CMK (cell line): ENCODE results near the gene MYO1D.
"Not testable (repeated sequence)": the region's sequence is repeated elsewhere in the genome, so short reads cannot be mapped to it uniquely, and the experiment has no call there.

ENCODE experiments used
- DNase-seq: peaks from one replicate; pipeline ENCODE4 v3.0.0-alpha.2; 2010; ENCODE audit warnings: low read depth

Gene MYO1D

GRCh38 chr17:32894245-32894644, 17.3 kb upstream of the MYO1D start:
- no peak for DNase-seq

GRCh38 chr17:32887410-32887809, 10.5 kb upstream of the MYO1D start:
- DNase-seq = not testable (repeated sequence)

DNA sequence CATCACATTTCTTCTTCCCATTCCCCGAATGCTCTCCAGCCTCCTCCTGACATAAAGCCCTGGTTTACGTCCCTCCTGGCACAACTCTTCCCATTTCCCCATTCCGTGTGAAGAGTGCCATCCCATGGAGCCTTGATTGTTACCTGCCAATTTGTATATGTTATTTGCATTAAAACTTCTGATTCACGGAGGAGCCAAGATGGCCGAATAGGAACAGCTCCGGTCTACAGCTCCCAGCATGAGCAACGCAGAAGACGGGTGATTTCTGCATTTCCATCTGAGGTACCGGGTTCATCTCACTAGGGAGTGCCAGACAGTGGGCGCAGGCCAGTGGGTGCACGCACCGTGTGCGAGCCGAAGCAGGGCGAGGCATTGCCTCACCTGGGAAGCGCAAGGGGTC, 10.0 kb upstream of the MYO1D start:
- not testable (repeated sequence) for DNase-seq

DNA sequence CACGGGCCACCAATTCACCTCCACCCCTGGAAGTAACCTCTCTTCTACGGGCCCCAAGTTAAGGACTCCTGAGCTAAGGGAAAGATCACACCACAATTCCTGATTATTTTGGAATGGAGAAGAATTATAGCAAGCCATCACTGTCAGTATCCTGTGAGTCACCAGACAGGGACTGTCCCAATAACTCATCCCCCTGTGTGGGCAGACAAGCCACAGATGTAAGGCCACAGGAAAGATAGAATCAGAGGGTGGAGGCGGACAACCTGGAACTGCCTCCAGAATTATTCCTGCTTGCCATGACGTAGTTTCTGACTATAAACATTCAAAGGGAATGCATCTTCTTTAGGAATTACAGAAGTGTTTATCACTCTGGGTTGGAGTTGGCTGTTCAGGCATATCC, 5.8 kb upstream of the MYO1D start:
- DNase-seq = no peak

GRCh38 chr17:32882029-32882428, 5.1 kb upstream of the MYO1D start:
- DNase-seq = no peak

DNA sequence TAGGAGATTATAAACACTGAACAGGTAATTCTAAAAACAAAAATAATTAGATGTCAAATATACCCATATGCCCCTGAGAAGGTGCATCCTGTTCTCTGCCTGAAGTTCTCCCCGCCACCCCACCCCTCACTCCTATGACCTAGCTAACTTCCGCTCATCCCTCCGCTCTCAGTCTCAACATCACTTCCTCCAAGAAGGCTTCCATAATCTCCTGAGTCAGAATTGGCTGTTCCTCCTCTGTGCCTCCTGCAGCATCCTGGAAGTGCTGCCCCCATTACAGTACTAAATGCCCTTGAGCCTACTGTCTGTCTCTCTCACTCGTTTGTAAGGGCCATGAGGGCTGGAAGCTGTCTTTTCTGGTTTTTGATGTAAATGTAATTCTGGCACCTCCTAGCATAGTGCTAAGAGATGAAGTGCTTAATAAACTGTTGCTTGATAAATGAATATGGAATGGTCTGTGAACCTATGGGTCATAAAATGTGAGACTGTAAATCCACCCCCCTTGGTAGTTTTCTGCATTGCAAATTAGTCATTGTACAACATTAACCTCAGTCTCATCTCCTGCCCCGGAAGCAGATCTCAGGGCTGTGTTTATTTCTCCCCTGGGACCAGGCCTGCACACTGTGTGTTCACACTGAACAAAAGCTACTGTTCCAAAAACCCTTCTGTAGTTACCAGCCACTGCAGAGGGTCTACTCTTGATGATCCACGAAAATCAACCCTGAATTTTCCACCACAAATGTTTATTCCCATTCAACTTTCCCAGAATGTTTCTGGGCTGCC, 3.9 kb upstream of the MYO1D start:
- DNase-seq = no peak

GRCh38 chr17:32879134-32879533, 2.2 kb upstream of the MYO1D start:
- no peak for DNase-seq

DNA sequence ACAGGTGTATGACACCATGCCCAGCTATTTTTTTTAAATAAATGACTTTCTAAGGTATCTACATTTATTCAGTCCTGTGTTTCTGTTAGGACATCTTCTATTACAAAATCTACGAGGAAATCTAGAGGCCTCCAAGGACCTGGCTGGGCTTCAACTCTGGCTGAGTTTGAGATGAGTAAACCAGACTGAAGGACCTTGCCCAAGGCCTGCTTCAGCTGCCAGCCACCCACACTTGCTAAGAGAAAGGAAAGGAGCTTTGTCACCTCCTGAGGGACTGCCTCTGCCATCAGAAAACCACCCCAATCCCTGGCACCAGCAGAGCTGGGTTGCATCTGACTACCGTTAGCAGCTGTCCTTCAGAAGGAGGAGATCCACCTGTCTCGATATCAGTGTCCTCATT, 1.3 kb upstream of the MYO1D start:
- DNase-seq = no peak

- DNase-seq = peak; percentile 64
Measured at GRCh38 chr17:32877164-32877764, 340 bp upstream of the MYO1D start.

DNA sequence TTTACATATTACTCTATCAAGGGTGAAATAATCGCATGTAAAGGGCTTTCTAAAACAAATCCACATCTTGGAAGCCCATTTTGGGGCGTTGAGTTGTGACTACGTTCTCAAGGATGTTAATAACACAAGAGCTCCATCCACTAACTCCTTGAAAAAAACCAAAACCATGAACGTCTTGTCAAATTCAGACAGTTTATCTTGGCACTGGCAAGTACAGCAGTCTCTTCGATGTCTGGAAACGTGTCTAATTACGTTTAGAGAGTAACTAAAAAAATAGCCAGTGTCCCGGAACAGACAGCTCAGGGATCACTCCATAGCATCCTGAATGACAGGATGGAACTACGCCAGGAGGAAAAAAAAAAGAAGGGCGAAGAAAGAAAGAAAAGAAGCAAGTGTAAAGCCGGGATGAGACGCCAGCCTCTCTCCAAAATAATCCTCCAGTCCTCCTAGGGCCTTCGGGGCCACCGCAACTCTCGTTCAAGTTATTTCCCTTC, 954 bp downstream of the MYO1D start:
- DNase-seq = no peak

- no peak for DNase-seq
Measured at GRCh38 chr17:32875230-32875917, 1.6 kb downstream of the MYO1D start.

GRCh38 chr17:32873114-32873513, 3.8 kb downstream of the MYO1D start:
- DNase-seq = no peak

DNA sequence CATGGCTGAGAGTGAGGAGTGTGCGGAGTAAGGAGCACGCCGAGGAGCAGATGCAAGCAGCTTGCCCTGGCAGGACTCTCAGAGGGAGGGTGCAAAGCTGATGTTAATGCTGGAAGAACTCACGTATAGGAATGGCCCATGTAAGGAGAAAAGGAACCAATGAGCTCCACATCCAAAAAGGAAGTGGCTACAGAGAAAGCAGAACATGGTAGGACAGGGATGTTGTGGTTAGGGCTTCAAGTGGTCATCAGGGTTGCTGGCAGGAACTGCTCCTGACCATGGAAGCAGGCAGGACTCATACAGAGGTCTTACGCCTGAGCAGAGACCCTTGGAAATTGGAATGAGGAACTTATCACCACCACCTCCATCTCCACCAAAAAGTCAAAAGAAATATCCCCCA, 5.2 kb downstream of the MYO1D start:
- peak; percentile 64 for DNase-seq

GRCh38 chr17:32870969-32871368, 6.0 kb downstream of the MYO1D start:
- no peak for DNase-seq

- DNase-seq = no peak
Measured at GRCh38 chr17:32870027-32870670, 6.8 kb downstream of the MYO1D start.

DNA sequence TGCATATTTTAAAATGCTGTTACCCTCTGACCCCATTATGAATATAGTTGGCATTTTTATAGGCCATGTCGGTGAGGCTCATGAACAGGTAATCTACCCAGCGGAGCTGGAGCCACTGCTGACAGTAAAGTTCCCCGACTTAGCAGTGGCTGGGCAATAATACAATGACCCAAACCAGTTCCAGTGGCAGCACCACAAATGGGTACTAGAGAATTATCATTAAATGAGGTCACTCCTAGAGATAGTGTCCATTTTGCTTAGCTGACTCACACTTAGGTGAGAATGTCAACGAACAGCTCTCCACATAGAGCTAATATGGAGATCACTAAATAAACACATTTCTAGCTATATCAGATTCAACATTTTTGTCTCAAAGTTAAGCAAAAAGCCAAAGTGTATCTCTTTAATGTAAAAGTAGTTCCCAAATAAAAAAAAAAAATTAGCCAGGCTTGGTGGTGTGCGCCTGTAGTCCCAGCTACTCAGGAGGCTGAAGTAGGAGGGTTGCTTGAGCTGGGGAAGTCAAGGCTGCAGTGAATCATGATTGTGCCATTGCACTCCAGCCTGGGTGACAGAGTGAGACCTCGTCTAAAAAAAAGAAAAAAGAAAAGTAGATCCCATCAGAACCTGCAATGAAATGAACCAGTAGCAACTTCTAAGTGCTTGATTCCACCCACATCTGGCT, 7.4 kb downstream of the MYO1D start:
- DNase-seq = no peak

DNA sequence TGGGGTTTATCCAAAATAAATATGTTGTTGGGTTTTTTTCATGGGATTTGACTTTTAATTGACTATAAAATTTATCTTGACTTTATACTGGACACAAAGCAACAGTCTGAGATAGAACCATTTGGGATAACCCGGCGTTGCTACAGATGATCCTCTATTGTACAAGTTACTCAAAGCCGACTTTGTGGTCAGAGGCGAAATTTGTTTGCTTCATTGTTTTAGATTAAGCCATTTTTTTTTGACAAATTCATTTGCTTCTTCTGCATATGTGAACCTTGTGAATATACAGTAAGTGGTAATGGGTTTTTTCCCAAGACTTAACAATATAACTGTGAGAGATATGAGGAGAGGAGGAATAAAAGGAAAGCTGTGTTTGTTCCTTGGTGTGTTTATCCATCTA, 11.8 kb downstream of the MYO1D start:
- no peak for DNase-seq

- DNase-seq = no peak
Measured at GRCh38 chr17:32863559-32863958, 13.4 kb downstream of the MYO1D start.

GRCh38 chr17:32862940-32863339, 14.0 kb downstream of the MYO1D start:
- DNase-seq = no peak

DNA sequence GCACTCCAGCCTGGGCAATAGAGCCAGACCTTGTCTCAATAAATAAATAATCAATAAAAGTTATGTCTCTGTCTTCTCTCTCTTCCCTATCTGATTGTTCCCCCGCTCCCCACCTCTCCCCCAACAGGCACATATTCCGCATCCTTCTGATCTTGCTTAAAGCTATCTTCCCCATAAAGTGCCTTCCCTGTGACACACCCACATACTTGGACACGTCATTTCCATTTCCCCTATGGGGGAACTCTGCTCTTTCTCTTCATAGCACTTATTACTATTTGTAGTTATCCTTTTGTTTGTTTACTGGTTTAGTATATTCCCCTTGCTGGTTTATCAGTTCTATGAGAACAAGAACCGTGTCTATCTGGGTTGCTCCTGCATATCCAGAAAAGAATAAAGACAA, 14.9 kb downstream of the MYO1D start:
- DNase-seq = no peak

- peak; percentile 63 for DNase-seq
Measured at GRCh38 chr17:32859857-32860525, 16.9 kb downstream of the MYO1D start.
